Upper lobe of left lung (tissue), 6 donors: Measurements from ENCODE around the gene SGIP1. TPM values are rescaled to one million over a fixed set of nuclear protein-coding genes. Genes with fewer than 3 reads are reported as not detected.

Source experiments
- ATAC-seq, 2 donors: fragments of 200-7000 bp; cut with Tn5 transposase; one replicate each; pipeline ENCODE4 v1.9.1; 2022; ENCODE audit warnings: mild to moderate bottlenecking in 2 of 2, moderate library complexity in 2 of 2; ENCODE audit not compliant: low FRiP score in 2 of 2
- DNase-seq, 2 donors: peaks; one replicate each; pipeline ENCODE4 v3.0.0-alpha.2; 2019 to 2020
- H3K27ac ChIP-seq, 4 donors: fragments of 200-600 bp; sonication (generic); one replicate each; pipeline ENCODE4 v1.5.1; 2016 to 2019
- H3K27me3 ChIP-seq, 4 donors: fragments of 200-600 bp; sonication (generic); one replicate each; pipeline ENCODE4 v1.5.1; 2017 to 2019
- H3K36me3 ChIP-seq, 4 donors: fragments of 200-600 bp; sonication (generic); one replicate each; pipeline ENCODE4 v1.5.1; 2016 to 2019
- H3K4me1 ChIP-seq, 4 donors: fragments of 200-600 bp; sonication (generic); one replicate each; pipeline ENCODE4 v1.5.1; 2018 to 2019
- H3K4me3 ChIP-seq, 4 donors: fragments of 200-600 bp; sonication (generic); one replicate each; pipeline ENCODE4 v1.5.1; 2017 to 2019; ENCODE audit warnings: mild to moderate bottlenecking in 2 of 4, moderate library complexity in 1 of 4
- H3K9me3 ChIP-seq, 4 donors: fragments of 200-600 bp; sonication (generic); one replicate each; pipeline ENCODE4 v1.5.1; 2018 to 2019
- EP300 ChIP-seq, 4 donors: sonication (generic); formaldehyde crosslinking; IDR thresholded peaks; one replicate each; pipeline ENCODE4 v1.5.1; 2017; ENCODE audit warnings: antibody characterized with exemption in 4 of 4, control low read depth in 2 of 4
- POLR2A ChIP-seq, 4 donors: fragments of 450-650 bp; IDR thresholded peaks; one replicate each; pipeline ENCODE4 v1.5.1; 2016 to 2017; ENCODE audit warnings: antibody characterized with exemption in 4 of 4, mild to moderate bottlenecking in 2 of 4
- POLR2AphosphoS5 ChIP-seq, 2 donors: sonication (generic); formaldehyde crosslinking; IDR thresholded peaks; one replicate each; pipeline ENCODE4 v1.5.1; 2017; ENCODE audit warnings: antibody characterized with exemption in 2 of 2
- WGBS, 2 donors: methylation state at CpG; one replicate each; pipeline ENCODE4 v1.1.5; 2017 to 2018; 5-methylcytosine and 5-hydroxymethylcytosine counted together
- total RNA-seq, 6 donors: library from RNA; depleted of rRNA in 4 of 6; stranded (reverse); fragments of >200 nt in 4 of 6; gene quantifications; one replicate each; pipeline versions ENCODE4 v1.1.0 to v1.2.1, GENCODE V29; 2016 to 2021
- TF ChIP-seq, protein P1 (sequence below), 6 experiments: fragments of 450-650 bp in 4 of 6; fragments of 200-600 bp in 2 of 6; sonication (generic) in 2 of 6; IDR thresholded peaks; one replicate each; pipeline ENCODE4 v1.5.1; 2016 to 2019; ENCODE audit warnings: antibody characterized with exemption in 6 of 6
- donor health status: DM: no; HTN: no; CAD: no; lungs with moderate emphysema.
- donor health status: DM: no; HTN: yes; CAD: no; lungs with severe emphysema.

SGIP1 gene
- total RNA-seq, 6 donors from 2014 or later, result 5.8 to 29.3 (median 10.0) TPM

DNA sequence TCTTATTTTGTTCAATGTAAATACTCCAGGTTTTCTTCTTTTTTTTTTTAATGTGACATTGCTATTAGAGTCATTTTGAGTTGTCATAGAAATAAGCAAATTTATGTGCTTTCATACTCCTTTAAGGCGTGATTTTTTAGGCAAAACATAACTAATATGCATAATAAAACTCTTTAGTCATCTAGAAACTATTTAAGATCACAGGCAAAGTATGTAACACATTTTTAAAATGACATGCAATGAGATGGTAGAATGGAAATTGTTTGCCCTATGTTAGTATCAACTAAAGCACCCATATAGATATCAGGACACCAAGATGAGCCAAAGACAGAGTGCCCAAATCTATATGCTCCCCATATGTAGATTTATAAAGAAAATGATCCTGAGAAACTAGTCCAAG, 41.5 kb upstream of the SGIP1 start:
- TF ChIP-seq POLR2AphosphoS5 (IDR thresholded peaks at IDR 0.05), result no peak
- TF ChIP-seq, protein P1, sequence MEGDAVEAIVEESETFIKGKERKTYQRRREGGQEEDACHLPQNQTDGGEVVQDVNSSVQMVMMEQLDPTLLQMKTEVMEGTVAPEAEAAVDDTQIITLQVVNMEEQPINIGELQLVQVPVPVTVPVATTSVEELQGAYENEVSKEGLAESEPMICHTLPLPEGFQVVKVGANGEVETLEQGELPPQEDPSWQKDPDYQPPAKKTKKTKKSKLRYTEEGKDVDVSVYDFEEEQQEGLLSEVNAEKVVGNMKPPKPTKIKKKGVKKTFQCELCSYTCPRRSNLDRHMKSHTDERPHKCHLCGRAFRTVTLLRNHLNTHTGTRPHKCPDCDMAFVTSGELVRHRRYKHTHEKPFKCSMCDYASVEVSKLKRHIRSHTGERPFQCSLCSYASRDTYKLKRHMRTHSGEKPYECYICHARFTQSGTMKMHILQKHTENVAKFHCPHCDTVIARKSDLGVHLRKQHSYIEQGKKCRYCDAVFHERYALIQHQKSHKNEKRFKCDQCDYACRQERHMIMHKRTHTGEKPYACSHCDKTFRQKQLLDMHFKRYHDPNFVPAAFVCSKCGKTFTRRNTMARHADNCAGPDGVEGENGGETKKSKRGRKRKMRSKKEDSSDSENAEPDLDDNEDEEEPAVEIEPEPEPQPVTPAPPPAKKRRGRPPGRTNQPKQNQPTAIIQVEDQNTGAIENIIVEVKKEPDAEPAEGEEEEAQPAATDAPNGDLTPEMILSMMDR (IDR thresholded peaks at IDR 0.05), result no peak
- TF ChIP-seq EP300 (IDR thresholded peaks at IDR 0.05), result no peak
- no peak for TF ChIP-seq POLR2A (IDR thresholded peaks at IDR 0.05)
- H3K27ac ChIP-seq, result no peak overlapping the region
- no peak for ATAC-seq
- no peak overlapping the region for H3K4me3 ChIP-seq
- H3K4me1 ChIP-seq, result peaks cover 0 to 16% (median 0%) of the 10 kb centered on the region in 4 donors
- no peak for DNase-seq
- no peaks in the 10 kb centered on the region for H3K27me3 ChIP-seq
- 86 to 94% methylated on average over 1 of the region's 1 CpG for WGBS, 2 donors
- H3K9me3 ChIP-seq, result no peaks in the 10 kb centered on the region
- H3K36me3 ChIP-seq, result no peaks in the 10 kb centered on the region

DNA sequence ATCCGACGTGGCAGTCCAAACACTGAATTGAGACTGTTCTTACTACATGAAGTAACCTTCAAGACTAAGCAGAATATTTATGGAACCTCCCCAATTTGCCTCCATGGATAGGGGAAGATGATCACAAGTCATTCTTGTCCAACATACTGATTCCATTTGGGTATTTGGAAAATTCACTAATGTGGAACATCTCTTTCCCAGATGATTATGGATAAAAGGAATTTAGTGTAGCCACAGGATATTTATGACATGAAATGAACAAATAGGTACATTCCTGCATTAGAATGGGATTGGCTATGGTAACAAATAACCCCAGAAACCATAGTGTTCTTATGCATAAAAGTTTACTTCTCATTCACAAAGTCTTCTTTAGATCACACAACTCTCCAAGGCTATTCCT, 40.2 kb upstream of the SGIP1 start:
- Histone ChIP-seq H3K27me3 (no peaks in the 10 kb centered on the region), H3K4me3 (no peak overlapping the region), H3K36me3 (no peaks in the 10 kb centered on the region), H3K4me1 (peaks cover 0 to 16% (median 0%) of the 10 kb centered on the region in 4 donors), H3K9me3 (no peaks in the 10 kb centered on the region), H3K27ac (no peak overlapping the region)
- WGBS, 2 donors, result 92 to 94% methylated on average over 2 of the region's 2 CpGs
- no peak for DNase-seq
- ATAC-seq, result no peak
- no peak for TF ChIP-seq EP300 (IDR thresholded peaks at IDR 0.05)
- no peak for TF ChIP-seq POLR2AphosphoS5 (IDR thresholded peaks at IDR 0.05)
- TF ChIP-seq POLR2A (IDR thresholded peaks at IDR 0.05), result no peak
- TF ChIP-seq, protein P1 (IDR thresholded peaks at IDR 0.05), result no peak

DNA sequence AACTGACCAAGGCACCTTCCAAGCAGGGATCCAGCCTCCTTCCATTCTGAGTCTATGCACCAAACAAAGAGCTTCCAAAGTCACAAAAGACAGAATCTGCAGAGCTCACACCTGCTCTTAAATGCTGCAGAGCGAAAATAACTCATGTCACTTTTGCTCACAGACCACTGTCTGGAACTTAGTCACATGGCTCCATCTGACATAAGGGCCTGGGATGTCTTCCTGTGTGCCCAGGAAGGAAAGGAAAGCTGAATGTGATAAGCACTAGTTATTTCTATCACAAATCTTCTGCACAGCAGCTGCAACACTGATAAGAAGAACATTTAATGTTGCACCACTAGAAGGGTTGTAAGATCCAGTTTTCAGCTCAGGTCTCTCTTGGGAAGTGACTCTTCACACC, 39.5 kb upstream of the SGIP1 start:
- H3K36me3 ChIP-seq, result no peaks in the 10 kb centered on the region
- no peak for ATAC-seq
- H3K4me3 ChIP-seq, result no peak overlapping the region
- DNase-seq, result no peak
- H3K4me1 ChIP-seq, result peaks cover 0 to 16% (median 0%) of the 10 kb centered on the region in 4 donors
- H3K9me3 ChIP-seq, result no peaks in the 10 kb centered on the region
- TF ChIP-seq, protein P1 (IDR thresholded peaks at IDR 0.05), result no peak
- TF ChIP-seq EP300 (IDR thresholded peaks at IDR 0.05) (no peak), POLR2A (IDR thresholded peaks at IDR 0.05) (no peak), POLR2AphosphoS5 (IDR thresholded peaks at IDR 0.05) (no peak)
- 83 to 89% methylated on average over 1 of the region's 1 CpG for WGBS, 2 donors
- no peaks in the 10 kb centered on the region for H3K27me3 ChIP-seq
- no peak overlapping the region for H3K27ac ChIP-seq

DNA sequence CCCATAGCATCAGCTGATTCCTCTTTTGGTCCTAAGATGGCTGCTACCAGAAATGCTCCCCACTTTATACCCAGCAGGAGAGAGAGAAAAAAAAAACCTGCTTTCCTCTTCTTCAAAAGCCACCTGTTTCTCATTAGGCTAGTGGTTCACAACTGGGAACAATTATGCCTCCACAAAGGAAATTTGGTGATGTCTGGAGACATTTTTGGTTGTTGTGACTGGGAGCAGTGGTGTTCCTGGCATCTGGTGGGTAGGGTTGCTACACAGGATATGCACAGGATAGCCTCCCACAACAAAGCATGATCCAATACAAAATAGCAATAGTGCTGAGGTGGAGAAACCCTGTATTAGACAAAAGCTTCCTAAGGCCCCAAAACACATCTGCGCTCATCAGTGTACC, 38.5 kb upstream of the SGIP1 start:
- TF ChIP-seq POLR2AphosphoS5 (IDR thresholded peaks at IDR 0.05) (no peak), EP300 (IDR thresholded peaks at IDR 0.05) (no peak), POLR2A (IDR thresholded peaks at IDR 0.05) (no peak)
- TF ChIP-seq, protein P1 (IDR thresholded peaks at IDR 0.05), result no peak
- no peak overlapping the region for H3K27ac ChIP-seq
- H3K36me3 ChIP-seq, result no peaks in the 10 kb centered on the region
- H3K4me1 ChIP-seq, result peaks cover 0 to 9% (median 0%) of the 10 kb centered on the region in 4 donors
- H3K27me3 ChIP-seq, result no peaks in the 10 kb centered on the region
- ATAC-seq (no peak), DNase-seq (no peak)
- H3K9me3 ChIP-seq, result no peaks in the 10 kb centered on the region
- H3K4me3 ChIP-seq, result no peak overlapping the region
- WGBS, 2 donors, result 95 to 100% methylated on average over 1 of the region's 1 CpG

DNA sequence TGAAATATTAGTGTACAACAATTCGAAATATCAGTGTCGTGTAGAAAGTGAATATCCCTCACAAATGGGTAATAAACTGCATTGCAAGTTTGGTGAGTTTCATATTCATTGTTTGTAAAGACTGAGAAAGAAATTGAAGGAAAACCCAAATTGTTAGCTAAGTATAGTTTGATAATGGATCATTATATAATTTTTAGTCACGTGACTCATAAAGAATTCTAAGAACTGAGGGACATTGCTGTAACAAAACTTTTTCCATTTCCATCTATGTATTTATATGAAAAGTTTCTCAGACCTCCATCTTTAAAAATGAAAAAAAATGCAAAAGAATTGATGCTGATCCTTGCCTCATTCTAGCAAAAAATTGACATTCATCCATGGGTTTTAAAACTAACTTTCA, 36.0 kb upstream of the SGIP1 start:
- H3K4me1 ChIP-seq, result peaks cover 0 to 6% (median 0%) of the 10 kb centered on the region in 4 donors
- H3K36me3 ChIP-seq, result no peaks in the 10 kb centered on the region
- no peaks in the 10 kb centered on the region for H3K27me3 ChIP-seq
- H3K27ac ChIP-seq, result no peak overlapping the region
- TF ChIP-seq, protein P1 (IDR thresholded peaks at IDR 0.05), result no peak
- TF ChIP-seq POLR2A (IDR thresholded peaks at IDR 0.05), result no peak
- TF ChIP-seq POLR2AphosphoS5 (IDR thresholded peaks at IDR 0.05), result no peak
- TF ChIP-seq EP300 (IDR thresholded peaks at IDR 0.05), result no peak
- ATAC-seq (no peak), DNase-seq (no peak)
- no peak overlapping the region for H3K4me3 ChIP-seq
- H3K9me3 ChIP-seq, result no peaks in the 10 kb centered on the region
- WGBS, 2 donors, result 55 to 92% methylated on average over 3 of the region's 3 CpGs
